ENCODE data around the gene DHTKD1. TPM values are rescaled to one million over a fixed set of nuclear protein-coding genes. Genes with fewer than 3 reads are reported as not detected.

DHTKD1 gene
- total and polyA plus RNA-seq, 10 of the 15 experiments (the other 5 are each of a cell fraction or from before 2014, with no cell fraction given) = 11.3 to 35.0 (median 26.9) TPM

DNA sequence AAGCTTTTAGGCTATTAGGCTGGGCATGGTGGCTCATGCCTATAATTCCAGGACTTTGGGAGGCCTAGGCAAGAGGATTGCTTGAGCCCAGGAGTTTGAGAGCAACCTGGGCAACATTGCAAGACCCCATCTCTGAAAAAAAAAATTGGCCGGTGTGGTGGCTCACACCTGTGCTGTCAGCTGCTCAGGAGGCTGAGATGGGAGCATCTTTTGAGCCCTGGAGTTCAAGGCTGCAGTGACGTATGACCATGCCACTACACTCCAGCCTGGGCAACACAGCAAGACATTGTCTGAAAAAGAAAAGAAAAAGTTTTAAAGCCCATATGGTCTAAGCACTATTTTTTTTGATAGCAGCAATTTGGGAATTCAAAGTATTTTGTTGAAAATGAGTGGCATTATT is 44.9 kb downstream of the DHTKD1 start (continued):
- TF ChIP-seq SMARCA5 (IDR thresholded peaks at IDR 0.05) = no peak
- no peak for TF ChIP-seq CTCF (IDR thresholded peaks at IDR 0.05 in 2 of 3, conservative IDR thresholded peaks at IDR 0.05 in 1 of 3; ENCODE audit: control insufficient read depth in 2 of 3, extremely low read depth in 1 of 3, insufficient read depth in 1 of 3, low read depth in 3 of 3, low read length in 3 of 3)
- TF ChIP-seq NBN (IDR thresholded peaks at IDR 0.05) = no peak

- FAIRE-seq = peak; percentile 70
- Histone ChIP-seq H3K27me3 (replicated peaks in 1 of 2; ENCODE audit: control insufficient read depth in 2 of 2, insufficient read depth in 2 of 2, low read length in 1 of 2) (no peaks in the 10 kb centered on the region), H3K27ac (ENCODE audit: control insufficient read depth, insufficient read depth) (peak overlapping the region; percentile 87), H3K9ac (ENCODE audit: control insufficient read depth, insufficient read depth, low read length) (peak overlapping the region; percentile 68), H3K36me3 (ENCODE audit: control insufficient read depth in 2 of 2, insufficient read depth in 2 of 2, low read length in 1 of 2) (peaks cover 4 to 10% of the 10 kb centered on the region in 2 experiments), H3K4me3 (peak overlapping the region; percentile 19; the same call in 1 of the 2 replicates), H4K20me1 (ENCODE audit: control insufficient read depth, insufficient read depth) (no peaks in the 10 kb centered on the region), H3K79me2 (ENCODE audit: control insufficient read depth, insufficient read depth, low read length) (no peaks in the 10 kb centered on the region; the same call in 1 of the 2 replicates), H3K9me3 (replicated peaks; ENCODE audit: control insufficient read depth, insufficient read depth, low read length) (no peaks in the 10 kb centered on the region), H3K4me2 (ENCODE audit: control insufficient read depth, insufficient read depth) (peak overlapping the region; percentile 10), H2AFZ (ENCODE audit: control insufficient read depth, low read depth, low read length) (no peak overlapping the region), H3K4me1 (ENCODE audit: control insufficient read depth, insufficient read depth, low read length) (peaks cover 22% of the 10 kb centered on the region)
- peak; percentile 72 for ATAC-seq
- POLR2A ChIA-PET = interaction anchor here (0.8 to 3.3 kb wide), 6 partner anchors 10 to 79 kb away, joined by 3 to 9 read pairs (median 5); partner anchors contain the start of genes NUDT5 and UPF2
- intact Hi-C loops (cut with micrococcal nuclease; ENCODE audit: unreplicated experiment) = loop anchor here (1.0 to 5.0 kb wide), 3 partner anchors 53 to 134 kb away; partner anchors contain the start of gene DHTKD1
- SMC1A ChIA-PET (ENCODE audit: uncharacterized antibody, unreplicated experiment) = interaction anchor here (0.6 to 2.9 kb wide), 12 partner anchors 8 to 99 kb away, joined by 3 to 15 read pairs (median 4); partner anchors contain the start of genes CDC123, NUDT5 and UPF2
- peak; percentile 62 for DNase-seq (ENCODE audit: low read depth, low spot score)
- BruUV-seq (replicated peaks) = TSS peak; percentile 73
- RAD21 ChIA-PET (ENCODE audit: unreplicated experiment) = interaction anchor here (0.5 to 4.4 kb wide), 8 partner anchors 9 to 135 kb away, joined by 3 to 32 read pairs (median 4); partner anchors contain the start of gene UPF2
- 41% methylated on average over 4 of the region's 4 CpGs for WGBS (ENCODE audit: insufficient coverage, insufficient replicate concordance, low lambda C conversion rate, missing lambda C conversion rate)
- CTCF ChIA-PET = interaction anchor here (0.8 to 3.1 kb wide), 2 partner anchors 10 to 78 kb away, joined by 3 to 10 read pairs; partner anchors contain the start of gene UPF2
- in situ Hi-C loops (cut with MboI) = loop anchor here (5.0 kb wide), 1 partner anchor 79 kb away; the partner anchor contains the start of gene UPF2
- peak; percentile 76 for TF ChIP-seq ATF7 (IDR thresholded peaks at IDR 0.05; ENCODE audit: low read depth)
- peak; percentile 18; the same call in 1 of the 2 replicates for TF ChIP-seq RUNX3 (IDR thresholded peaks at IDR 0.05; ENCODE audit: low read length)
- 0 out of 2 replicates have a peak, but pooled peaks have one; percentile 6 for TF ChIP-seq GATAD2B (conservative IDR thresholded peaks at IDR 0.05; ENCODE audit: low read depth)
- TF ChIP-seq MTA2 (IDR thresholded peaks at IDR 0.05; ENCODE audit: low read depth) = peak; percentile 72
- peak; percentile 41; the same call in 1 of the 2 replicates for TF ChIP-seq BCL11A (IDR thresholded peaks at IDR 0.05; ENCODE audit: low read depth, low read length)
- peak; percentile 12 for TF ChIP-seq SKIL (IDR thresholded peaks at IDR 0.05; ENCODE audit: low read depth, poor library complexity, severe bottlenecking)
- no peak for TF ChIP-seq MAX (IDR thresholded peaks at IDR 0.05; ENCODE audit: low read depth, low read length)
- TF ChIP-seq MEF2B (IDR thresholded peaks at IDR 0.05; ENCODE audit: partially characterized antibody, poor library complexity, severe bottlenecking) = no peak
- TF ChIP-seq FOS (IDR thresholded peaks at IDR 0.05; ENCODE audit: borderline replicate concordance, extremely low read depth, insufficient read length) = no peak
- TF ChIP-seq, protein P1, sequence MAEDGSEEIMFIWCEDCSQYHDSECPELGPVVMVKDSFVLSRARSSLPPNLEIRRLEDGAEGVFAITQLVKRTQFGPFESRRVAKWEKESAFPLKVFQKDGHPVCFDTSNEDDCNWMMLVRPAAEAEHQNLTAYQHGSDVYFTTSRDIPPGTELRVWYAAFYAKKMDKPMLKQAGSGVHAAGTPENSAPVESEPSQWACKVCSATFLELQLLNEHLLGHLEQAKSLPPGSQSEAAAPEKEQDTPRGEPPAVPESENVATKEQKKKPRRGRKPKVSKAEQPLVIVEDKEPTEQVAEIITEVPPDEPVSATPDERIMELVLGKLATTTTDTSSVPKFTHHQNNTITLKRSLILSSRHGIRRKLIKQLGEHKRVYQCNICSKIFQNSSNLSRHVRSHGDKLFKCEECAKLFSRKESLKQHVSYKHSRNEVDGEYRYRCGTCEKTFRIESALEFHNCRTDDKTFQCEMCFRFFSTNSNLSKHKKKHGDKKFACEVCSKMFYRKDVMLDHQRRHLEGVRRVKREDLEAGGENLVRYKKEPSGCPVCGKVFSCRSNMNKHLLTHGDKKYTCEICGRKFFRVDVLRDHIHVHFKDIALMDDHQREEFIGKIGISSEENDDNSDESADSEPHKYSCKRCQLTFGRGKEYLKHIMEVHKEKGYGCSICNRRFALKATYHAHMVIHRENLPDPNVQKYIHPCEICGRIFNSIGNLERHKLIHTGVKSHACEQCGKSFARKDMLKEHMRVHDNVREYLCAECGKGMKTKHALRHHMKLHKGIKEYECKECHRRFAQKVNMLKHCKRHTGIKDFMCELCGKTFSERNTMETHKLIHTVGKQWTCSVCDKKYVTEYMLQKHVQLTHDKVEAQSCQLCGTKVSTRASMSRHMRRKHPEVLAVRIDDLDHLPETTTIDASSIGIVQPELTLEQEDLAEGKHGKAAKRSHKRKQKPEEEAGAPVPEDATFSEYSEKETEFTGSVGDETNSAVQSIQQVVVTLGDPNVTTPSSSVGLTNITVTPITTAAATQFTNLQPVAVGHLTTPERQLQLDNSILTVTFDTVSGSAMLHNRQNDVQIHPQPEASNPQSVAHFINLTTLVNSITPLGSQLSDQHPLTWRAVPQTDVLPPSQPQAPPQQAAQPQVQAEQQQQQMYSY (CRISPR knock-in tag; IDR thresholded peaks at IDR 0.05) = no peak
- peak; percentile 77 for TF ChIP-seq CREB1 (IDR thresholded peaks at IDR 0.05; ENCODE audit: low read depth)
Measured at GRCh38 chr10:12121673-12122072, 52.9 kb downstream of the DHTKD1 start.
